Brain microvascular endothelial cell (primary cell): ENCODE results near the gene LYRM2.

Experiments used
- DNase-seq: peaks from one replicate; pipeline ENCODE4 v3.0.0-alpha.2; 2020
- H3K27ac ChIP-seq: fragments of 250-450 bp; sonication (Bioruptor Pico); 2 replicates; pipeline ENCODE4 v1.5.1; 2020; ENCODE audit warnings: mild to moderate bottlenecking, moderate library complexity
- H3K27me3 ChIP-seq: fragments of 250-450 bp; sonication (Bioruptor Pico); replicated peaks from 2 replicates; pipeline ENCODE4 v1.5.1; 2020; ENCODE audit warnings: mild to moderate bottlenecking
- H3K36me3 ChIP-seq: fragments of 250-450 bp; sonication (Bioruptor Pico); replicated peaks from 2 replicates; pipeline ENCODE4 v1.5.1; 2020; ENCODE audit warnings: mild to moderate bottlenecking
- H3K4me3 ChIP-seq: 2 replicates; pipeline ENCODE4 v1.5.1; 2011; ENCODE audit warnings: low read depth, mild to moderate bottlenecking, control low read depth, low read length, moderate library complexity
- CTCF ChIP-seq: IDR thresholded peaks from 2 replicates; pipeline ENCODE4 v1.5.1; 2011; ENCODE audit warnings: low read depth, mild to moderate bottlenecking, moderate library complexity, low read length, control low read depth, inconsistent platforms; ENCODE audit errors: missing control alignments
- in situ Hi-C: cut with HindIII; loops from 2 replicates; pipeline ENCODE4 v1.10.0; 2017; ENCODE audit warnings: low sequenced_read_pairs, low pct_ligation_motif_present

The LYRM2 gene

GRCh38 chr6:89680551-89680950 lies 42.0 kb upstream of the LYRM2 start:
- H3K27me3 ChIP-seq: no peaks in the 10 kb centered on the region
- H3K27ac ChIP-seq: no peak overlapping the region
- TF ChIP-seq CTCF: no peak
- H3K4me3 ChIP-seq: no peak overlapping the region
- peaks cover 62% of the 10 kb centered on the region for H3K36me3 ChIP-seq
- in situ Hi-C loops: no loop called here
- no peak for DNase-seq

- in situ Hi-C loops: no loop called here
- Histone ChIP-seq H3K36me3 (peaks cover 62% of the 10 kb centered on the region), H3K27ac (no peak overlapping the region), H3K27me3 (no peaks in the 10 kb centered on the region), H3K4me3 (no peak overlapping the region)
- no peak for DNase-seq
- no peak for TF ChIP-seq CTCF
These were observed 41.6 kb upstream of the LYRM2 start for GRCh38 chr6:89680150-89680549.

DNA sequence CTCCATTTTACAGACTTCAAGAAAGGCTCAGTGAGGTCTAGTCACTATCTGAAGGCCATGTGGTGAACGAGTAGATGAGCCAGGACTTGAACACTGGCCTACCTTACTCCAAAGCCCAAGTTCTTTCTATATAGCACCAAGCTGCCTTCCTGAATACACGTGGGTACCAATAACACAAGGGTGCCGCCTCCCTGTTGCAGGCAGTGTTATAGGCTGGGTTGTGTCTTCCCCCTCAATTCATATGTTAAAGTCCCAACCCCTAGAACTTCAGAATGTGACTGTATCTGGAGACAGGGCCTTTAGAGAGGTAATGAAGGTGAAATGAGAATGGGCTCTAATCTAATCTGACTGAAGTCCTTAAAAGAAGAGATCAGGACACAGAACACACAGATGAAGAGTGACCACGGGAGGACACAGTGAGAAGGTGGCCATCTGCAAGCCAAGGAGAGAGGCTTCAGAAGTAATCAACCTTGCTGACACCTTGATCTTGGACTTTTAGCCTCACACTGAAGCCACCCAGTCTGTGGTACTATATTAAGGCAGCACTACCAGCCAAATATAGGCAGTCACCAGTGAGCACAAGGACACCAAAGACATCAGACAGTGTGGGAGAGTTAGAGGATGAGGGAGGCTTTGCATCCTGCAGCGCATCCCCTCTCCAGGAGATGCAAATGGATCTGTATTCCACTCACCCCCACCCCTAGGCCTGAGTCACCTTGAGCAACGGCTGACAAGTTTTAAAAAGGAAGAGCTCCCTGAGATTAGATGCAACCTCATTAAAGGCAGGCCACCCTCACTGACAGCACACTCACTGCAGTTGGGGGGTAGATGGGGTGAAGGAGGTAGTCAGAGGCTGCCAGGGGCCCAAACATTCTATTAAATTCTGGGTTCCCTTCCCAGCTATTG lies 40.9 kb upstream of the LYRM2 start:
- no peak for TF ChIP-seq CTCF
- H3K36me3 ChIP-seq: peaks cover 62% of the 10 kb centered on the region
- no peak overlapping the region for H3K27ac ChIP-seq
- in situ Hi-C loops: no loop called here
- H3K27me3 ChIP-seq: no peaks in the 10 kb centered on the region
- no peak overlapping the region for H3K4me3 ChIP-seq
- no peak for DNase-seq

DNA sequence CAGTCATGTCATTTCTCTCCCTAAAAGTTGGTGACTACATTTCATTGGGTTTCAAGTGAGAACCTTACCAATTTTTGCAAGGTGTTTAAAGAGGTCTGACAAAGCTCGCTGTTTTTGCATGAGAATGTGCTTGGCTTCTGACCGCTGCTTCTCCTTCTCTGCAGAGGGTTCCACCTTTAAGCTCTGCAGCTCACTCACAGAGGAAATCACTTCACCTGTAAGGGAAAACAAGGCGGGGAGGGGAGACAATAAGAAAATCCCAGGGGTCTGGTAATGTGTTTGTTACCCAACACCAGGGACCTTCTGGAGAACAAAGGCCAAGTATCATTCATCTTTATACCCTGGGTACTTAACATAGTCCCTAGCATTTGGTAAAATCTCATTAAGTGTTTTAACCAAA lies 40.0 kb upstream of the LYRM2 start:
- no peak for TF ChIP-seq CTCF
- in situ Hi-C loops: no loop called here
- Histone ChIP-seq H3K27ac (no peak overlapping the region), H3K4me3 (no peak overlapping the region), H3K27me3 (no peaks in the 10 kb centered on the region), H3K36me3 (peaks cover 64% of the 10 kb centered on the region)
- DNase-seq: no peak

- Histone ChIP-seq H3K27me3 (no peaks in the 10 kb centered on the region), H3K27ac (no peak overlapping the region), H3K4me3 (no peak overlapping the region), H3K36me3 (peaks cover 64% of the 10 kb centered on the region)
- no peak for TF ChIP-seq CTCF
- peak; percentile 7 for DNase-seq
- in situ Hi-C loops: no loop called here
These were observed 37.6 kb upstream of the LYRM2 start for GRCh38 chr6:89675949-89676748.
